GM18502 (cell line): Measurements from ENCODE around the gene TMEM184A.

Experiments
- ATAC-seq: cut with Tn5 transposase; IDR thresholded peaks from one replicate; pipeline ENCODE4 v1.9.1; 2021; ENCODE audit warnings: mild to moderate bottlenecking; ENCODE audit not compliant: unreplicated experiment, poor library complexity

The TMEM184A gene

DNA sequence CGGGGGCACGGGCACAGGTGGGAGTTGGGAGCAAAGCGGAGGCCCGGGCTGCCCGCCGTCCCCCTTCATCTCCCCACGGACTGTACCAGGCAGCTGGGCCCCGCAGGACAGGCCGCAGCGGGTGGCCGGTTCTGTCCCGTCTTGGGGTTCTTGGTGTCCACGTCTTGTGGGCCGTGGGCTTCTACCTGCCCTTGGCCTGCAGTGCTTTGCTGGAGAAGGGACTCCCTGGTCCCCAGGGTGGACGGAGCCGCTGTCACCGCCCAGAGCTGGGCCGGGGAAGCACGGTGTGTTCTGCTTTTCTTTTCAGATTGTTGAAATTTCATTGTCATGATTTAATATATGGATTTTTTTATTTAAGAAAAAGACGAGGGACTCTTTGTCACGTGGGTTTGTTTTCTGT lies 13.7 kb downstream of the TMEM184A start:
- ATAC-seq: no peak

- ATAC-seq: no peak
Observed at GRCh38 chr7:1541431-1542162, 14.4 kb downstream of the TMEM184A start.

GRCh38 chr7:1540776-1541271 lies 15.2 kb downstream of the TMEM184A start:
- ATAC-seq: no peak

GRCh38 chr7:1539882-1540775 lies 15.9 kb downstream of the TMEM184A start:
- ATAC-seq: no peak

DNA sequence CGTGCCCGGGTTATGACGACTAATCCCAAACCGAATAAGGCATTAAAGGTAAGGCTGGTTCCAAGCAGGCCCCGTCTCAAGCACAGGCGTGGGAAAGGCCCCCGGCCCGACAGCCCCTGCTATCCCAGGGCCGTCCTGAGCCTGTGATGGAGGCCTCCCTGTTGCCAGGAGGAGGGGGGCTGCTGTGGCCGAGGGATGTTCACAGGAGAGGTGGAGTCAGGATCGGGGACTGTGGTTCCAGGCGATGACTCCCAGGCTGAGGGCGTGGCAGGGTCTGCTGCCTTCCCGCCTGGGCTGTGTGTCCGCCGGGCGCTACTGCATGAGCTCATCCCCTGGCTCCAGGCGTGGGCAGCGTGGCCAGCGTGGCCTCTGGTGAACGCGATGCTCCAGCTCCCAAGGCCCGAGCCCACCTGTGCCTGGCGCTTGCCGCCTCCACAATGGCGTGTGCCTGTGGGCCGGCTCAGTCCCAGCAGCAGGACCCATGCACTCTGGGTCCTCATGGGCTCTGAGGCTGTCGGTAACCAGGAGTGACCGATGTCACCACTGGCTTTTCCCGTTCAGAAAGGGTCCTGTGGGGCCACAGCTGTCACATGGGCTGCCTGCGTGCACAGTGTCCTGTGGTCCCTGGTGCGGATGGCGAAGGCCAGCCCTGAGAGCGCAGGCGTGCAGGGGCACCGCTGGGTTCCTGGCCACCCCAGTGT lies 16.7 kb downstream of the TMEM184A start:
- no peak for ATAC-seq

- no peak for ATAC-seq
Observed at GRCh38 chr7:1538544-1539180, 17.3 kb downstream of the TMEM184A start.

DNA sequence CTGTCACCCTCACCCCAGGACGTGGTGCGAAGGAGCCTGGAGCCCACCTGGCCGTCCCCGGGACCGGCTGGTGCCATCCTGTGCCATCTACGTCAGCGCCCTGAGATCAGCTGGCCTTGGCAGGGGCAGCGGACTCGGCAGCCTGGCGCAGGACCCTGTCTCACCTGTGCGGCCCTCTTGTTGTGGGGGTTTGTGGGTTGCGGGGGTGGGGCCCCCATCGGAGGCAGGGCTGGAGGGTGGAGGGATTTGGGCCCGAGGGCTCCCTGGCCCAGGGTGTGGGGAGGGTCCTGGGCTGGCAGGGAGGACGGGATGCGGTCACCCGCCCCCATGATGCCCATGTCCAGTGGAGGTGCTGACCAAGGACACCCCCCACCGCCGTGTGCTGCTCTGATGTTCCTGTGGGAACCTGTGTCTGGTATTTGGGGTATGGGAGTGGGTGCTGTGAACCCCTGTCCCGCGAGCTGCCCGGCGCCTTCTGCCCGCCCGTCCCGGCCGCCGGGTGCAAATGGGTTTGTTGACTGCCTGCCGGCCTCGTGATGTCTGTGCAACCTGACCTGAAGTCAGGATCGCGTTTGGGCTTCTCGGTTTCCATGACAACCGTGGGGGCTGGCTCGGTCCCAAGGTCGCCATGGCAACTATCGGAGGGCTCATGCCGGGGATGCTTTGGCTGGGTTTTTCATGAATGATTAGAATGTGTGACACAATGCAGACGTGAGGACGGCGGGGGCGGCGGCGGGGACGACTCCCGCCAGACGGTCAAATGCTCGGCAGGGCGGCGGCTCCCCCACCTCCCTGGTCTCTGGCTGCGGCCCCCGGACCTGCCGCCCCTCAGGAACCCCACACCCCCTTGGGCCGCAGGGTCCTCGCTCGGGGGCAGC lies 18.2 kb downstream of the TMEM184A start:
- no peak for ATAC-seq

DNA sequence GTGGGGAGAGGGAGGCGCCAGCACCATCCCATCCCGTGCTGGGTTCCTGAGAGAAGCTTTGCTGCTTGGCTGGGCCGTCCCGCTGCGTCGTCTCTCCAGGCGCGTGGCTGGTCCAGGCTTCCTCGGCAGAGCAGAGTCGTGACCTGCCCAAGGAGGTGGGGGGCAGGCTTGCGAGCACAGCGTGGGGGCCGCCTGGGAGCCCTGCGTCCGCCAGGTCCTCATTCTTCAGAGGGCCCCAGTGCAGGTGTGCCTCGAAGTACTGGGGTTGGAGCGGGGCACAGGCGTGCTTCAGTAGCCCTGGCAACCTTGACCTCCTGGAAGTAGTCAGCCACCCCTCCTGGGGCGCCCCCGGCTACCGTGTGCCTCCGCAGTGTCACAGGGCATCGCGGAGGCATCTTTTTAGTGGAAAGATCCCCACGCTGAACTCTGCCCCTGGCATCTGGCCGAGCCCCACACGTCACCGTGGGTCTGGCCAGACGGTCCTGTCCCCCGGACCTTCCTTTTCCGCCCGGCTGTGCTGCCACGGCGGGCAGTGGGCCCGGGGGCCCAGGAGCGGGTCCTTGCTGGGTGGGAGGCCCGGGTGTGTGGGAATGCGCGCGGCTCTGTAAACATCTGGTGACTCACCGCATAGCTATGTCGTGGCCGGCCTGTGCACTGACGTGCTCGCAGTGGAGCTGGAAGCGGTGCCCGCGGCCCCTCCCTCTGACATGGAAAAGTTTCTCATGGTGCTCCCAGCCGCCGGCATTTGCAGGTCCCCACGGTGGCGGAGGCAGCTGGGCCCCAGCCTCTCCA lies 19.1 kb downstream of the TMEM184A start:
- no peak for ATAC-seq

DNA sequence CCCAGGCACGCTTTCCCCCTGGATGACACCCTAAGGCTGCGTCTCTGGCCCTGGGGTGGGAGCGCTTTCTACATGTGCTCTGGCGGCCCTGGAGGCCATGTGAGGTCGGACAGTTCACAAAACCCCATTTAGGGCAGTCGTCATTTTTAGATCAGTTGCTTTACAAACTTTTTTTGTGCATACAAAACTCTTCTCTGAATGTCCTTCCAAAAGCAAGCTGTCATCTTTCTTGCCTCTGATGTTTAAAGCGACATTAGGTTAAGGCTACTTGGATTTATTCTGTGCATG lies 19.6 kb downstream of the TMEM184A start:
- ATAC-seq: no peak

GRCh38 chr7:1535701-1536454 lies 20.1 kb downstream of the TMEM184A start:
- ATAC-seq: no peak

DNA sequence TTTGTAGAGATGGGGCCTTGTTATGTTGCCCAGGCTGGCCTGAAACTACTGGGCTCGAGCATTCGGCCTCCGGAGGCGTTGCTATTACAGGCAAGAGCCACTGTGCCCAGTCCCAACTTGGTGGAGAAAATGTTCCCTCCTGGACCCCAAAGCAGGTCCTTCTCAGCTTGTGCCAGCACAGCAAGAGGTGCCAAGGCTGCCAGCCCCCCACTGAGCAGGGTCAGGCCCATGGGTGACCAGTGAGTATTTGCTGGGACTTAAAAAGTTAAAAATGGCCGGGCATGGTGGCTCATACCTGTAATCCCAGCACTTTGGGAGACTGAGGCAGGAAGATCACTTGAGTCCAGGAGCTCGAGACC lies 20.9 kb downstream of the TMEM184A start:
- ATAC-seq: no peak

- no peak for ATAC-seq
Observed at GRCh38 chr7:1534330-1535099, 21.5 kb downstream of the TMEM184A start.

DNA sequence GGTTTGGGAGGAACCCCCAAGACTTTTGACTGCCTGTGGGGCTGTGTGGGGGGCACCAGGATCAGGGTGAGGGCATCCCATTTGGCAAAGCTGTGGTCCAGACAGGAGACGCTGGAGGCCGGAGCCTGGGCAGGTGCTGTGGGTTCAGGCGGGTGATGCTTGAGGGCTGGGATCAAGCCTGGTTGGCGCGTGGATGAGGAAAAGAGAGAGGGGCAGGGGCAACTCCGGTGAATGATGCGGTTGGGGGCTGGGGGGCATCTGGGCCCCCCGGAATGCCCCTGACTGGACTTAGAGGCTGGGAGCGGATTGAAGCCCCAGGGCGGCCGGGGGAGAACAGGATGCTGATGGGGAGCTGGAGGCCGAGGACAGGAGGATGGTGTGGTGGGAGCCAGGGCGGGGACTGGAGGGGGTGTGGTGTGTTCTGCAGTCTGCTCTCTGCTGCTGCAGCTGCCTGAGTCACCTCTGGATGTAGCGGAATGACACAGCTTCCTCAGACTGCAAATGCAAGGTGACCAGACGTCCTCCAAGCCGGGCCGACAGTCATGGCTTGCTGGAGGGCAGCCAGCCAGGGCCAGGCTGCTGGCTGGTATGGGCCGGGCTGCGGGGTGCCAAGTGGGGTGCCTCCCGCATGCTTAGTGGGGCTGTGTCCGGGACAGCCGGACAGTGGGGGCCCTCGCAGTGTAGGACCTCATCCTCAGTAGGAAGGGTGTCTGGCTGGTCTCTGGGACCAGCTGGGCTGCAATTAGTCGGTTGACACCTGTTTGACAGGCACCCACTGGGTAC lies 22.3 kb downstream of the TMEM184A start:
- peak; percentile 56 for ATAC-seq

- no peak for ATAC-seq
Observed at GRCh38 chr7:1533255-1533546, 22.8 kb downstream of the TMEM184A start.

DNA sequence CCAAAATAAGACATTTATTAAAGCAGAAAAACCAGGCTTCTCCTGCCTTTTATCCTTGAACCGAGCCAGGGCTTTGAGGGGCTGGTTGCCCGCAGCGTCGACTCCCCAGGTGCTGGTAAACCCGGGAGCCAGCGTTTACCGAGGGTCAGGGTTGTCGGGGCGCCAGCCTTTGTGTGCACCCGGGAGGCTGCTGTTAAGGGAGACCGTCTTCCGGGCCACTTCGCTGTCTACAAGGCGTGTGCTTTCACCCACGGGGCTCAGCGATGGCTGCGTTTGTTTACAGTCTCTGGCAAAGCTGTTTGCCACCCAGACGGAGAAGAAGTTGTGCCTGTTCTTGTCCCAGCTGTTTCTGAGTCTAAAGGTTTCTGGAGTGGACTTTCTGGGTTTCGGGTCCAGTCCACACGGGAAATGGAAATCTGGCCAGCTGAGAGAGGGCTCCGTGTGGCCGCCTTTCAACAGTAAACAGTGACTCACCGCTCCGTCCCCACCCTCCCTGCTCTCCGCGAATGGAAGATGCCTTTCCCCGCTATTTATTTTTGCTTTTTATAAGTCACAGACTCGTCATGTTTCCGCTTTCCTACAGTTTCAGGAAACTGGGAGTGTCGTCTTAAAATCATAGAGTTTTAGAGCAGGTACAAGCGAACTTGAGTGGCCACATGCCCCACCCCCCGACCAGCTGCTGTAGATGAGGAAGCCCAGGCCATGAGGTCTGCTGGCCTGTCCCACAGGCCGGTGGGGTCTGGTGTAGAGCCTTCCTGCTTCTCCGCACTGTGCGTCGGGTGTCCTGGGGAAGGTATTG lies 23.4 kb downstream of the TMEM184A start:
- ATAC-seq: no peak

- ATAC-seq: no peak
Observed at GRCh38 chr7:1531979-1532455, 24.0 kb downstream of the TMEM184A start.
